ENCODE results near the gene ATXN2. TPM values are rescaled to one million over a fixed set of nuclear protein-coding genes. Genes with fewer than 3 reads are reported as not detected.

ATXN2 gene
- total RNA-seq, 1 donor = 45.7 TPM

DNA sequence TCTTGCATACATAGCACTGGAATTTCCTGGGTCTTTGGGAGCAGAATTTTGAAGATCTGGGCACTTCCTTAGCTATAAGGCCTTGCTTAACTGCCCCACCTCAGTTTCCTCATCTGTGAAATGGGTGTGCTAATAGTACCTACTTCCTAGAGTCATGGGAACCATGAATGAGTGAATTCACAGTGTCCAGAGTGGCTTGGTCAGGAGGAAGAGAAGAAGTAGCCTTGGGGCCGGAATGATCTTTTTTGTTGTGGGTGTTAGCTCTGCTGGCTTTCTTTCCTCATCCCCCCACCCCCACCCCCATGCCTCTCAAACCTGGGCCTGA lies 191.0 kb downstream of the ATXN2 start:
- DNase-seq (ENCODE audit: low read depth) = no peak
- TF ChIP-seq, protein P1, sequence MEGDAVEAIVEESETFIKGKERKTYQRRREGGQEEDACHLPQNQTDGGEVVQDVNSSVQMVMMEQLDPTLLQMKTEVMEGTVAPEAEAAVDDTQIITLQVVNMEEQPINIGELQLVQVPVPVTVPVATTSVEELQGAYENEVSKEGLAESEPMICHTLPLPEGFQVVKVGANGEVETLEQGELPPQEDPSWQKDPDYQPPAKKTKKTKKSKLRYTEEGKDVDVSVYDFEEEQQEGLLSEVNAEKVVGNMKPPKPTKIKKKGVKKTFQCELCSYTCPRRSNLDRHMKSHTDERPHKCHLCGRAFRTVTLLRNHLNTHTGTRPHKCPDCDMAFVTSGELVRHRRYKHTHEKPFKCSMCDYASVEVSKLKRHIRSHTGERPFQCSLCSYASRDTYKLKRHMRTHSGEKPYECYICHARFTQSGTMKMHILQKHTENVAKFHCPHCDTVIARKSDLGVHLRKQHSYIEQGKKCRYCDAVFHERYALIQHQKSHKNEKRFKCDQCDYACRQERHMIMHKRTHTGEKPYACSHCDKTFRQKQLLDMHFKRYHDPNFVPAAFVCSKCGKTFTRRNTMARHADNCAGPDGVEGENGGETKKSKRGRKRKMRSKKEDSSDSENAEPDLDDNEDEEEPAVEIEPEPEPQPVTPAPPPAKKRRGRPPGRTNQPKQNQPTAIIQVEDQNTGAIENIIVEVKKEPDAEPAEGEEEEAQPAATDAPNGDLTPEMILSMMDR (IDR thresholded peaks at IDR 0.05; ENCODE audit: insufficient read depth, low read length) = no peak
- peak overlapping the region; percentile 91 for H3K4me3 ChIP-seq (ENCODE audit: low read depth, low read length)

DNA sequence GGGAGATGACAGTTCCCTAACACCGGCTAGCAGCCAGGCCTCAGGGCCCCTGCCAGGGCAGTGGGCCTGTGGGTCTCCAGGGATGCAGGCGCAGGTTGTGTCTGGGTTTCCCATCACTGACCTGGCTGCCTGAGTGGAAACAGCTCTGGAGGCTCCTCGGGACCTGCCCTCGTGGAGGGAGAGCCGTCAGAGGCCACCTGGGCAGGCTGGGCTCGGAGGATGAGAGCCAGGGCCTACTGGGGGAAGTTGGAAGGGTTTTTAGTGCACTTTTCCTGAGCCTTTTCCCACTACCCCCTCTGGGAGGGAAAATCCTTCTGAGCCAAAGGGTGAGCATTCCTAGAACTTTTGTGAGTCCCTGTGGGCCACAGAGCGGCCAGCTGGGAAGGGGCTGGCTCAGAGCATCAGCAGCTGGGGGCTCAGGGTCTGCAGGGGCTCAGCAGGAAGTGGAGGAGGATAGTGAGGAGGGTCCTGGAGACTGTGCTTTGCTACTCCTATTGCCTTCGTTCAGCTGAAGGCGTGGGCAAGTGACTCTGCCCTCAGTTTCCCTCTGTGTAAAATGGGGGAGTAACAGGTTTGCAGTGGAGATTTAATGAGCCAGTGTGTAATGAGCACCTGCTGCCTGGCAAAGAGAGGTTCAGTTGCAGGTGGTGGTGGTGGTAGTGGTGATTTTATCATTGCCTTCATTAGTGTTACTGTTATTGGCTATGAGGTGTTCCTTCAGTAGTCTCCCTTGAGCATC lies 191.6 kb downstream of the ATXN2 start:
- TF ChIP-seq, protein P1 (IDR thresholded peaks at IDR 0.05; ENCODE audit: insufficient read depth, low read length) = no peak
- H3K4me3 ChIP-seq (ENCODE audit: low read depth, low read length) = peak overlapping the region; percentile 91
- no peak for DNase-seq (ENCODE audit: low read depth)

DNA sequence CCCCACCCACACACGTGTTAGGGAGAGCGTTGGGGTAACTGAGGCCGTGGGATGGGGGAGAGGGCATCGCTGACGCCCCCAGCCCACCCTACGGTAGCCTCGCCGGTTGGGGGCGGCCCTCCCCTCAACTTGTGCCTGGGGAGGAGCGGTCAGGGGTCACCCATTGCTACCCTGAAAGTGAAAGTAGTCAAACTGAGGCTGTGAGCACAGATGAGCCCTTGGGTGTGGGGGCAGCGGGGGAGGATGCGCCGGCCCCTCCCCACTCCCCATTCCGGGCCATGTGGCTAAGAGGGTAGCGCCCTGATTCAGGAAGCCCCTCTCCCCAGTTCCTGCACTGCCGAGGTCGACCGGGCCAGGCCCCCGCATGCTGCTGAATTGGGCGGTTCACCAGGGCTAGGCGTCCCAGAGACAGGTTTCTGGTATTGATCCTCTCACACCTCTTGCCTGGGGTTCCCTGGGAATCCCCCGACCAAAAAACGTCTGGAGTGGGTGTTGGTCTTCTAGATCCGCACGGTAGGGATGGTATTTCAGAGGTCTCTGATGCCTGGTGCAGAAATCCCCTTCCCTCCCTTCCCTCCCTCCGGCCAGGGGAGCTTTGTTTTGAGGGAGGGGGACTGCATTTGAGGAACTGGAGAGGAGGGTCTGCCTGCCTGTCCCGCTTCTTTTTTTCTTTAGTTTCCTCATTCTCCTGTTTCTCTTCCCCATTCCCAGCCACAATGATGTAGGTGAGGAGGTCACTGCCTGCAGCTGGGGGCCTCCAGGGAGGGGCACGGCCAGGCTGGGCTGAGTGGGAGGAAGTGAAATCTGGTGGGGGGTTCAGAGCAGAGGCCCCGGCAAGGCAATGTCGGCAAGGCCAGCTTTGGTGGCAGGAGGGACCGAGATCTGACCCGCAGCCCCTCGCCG lies 192.4 kb downstream of the ATXN2 start:
- no peak for DNase-seq (ENCODE audit: low read depth)
- H3K4me3 ChIP-seq (ENCODE audit: low read depth, low read length) = peak overlapping the region; percentile 91
- TF ChIP-seq, protein P1 (IDR thresholded peaks at IDR 0.05; ENCODE audit: insufficient read depth, low read length) = no peak

DNA sequence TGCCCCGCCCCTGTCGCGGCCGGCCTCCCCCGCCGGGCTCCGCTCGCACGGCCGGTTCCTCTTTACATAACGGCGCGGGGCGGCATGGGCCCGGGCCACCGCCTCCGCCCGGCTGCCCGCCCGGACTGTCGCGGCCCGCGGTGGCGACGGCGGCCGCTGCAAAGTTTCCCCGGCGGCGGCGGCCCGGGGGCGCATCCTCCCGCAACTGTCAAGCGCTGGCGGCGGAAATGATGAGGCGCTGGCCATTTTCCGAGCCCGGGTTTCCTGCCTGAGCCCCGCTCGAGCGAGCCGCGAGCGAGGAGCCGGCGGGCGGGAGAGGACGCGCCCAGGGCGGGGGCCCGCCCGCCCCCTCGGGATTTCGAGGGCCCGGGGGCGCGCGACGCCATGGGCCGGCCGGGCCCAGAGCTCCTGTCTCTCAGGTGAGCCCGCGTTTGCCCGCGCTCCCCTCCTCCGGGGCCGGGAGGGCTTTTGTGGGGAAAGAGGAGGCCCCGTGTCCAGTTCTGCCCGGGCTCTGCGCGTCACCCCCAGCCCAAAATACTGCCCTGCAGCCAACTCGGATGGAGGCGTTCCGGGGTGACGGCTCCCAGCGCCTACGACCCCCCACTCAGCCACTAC lies 193.1 kb downstream of the ATXN2 start, which contains the start of gene SH2B3:
Gene SH2B3 (plus strand): TSS at position 65 of the 615 bp plus-strand sequence. CDS start 12,223 bp downstream, outside the sequence.
- H3K4me3 ChIP-seq (ENCODE audit: low read depth, low read length) = peak within 1 kb of the TSS; percentile 91
- DNase-seq (ENCODE audit: low read depth) = peak; percentile 51
- TF ChIP-seq, protein P1 (IDR thresholded peaks at IDR 0.05; ENCODE audit: insufficient read depth, low read length) = no peak

DNA sequence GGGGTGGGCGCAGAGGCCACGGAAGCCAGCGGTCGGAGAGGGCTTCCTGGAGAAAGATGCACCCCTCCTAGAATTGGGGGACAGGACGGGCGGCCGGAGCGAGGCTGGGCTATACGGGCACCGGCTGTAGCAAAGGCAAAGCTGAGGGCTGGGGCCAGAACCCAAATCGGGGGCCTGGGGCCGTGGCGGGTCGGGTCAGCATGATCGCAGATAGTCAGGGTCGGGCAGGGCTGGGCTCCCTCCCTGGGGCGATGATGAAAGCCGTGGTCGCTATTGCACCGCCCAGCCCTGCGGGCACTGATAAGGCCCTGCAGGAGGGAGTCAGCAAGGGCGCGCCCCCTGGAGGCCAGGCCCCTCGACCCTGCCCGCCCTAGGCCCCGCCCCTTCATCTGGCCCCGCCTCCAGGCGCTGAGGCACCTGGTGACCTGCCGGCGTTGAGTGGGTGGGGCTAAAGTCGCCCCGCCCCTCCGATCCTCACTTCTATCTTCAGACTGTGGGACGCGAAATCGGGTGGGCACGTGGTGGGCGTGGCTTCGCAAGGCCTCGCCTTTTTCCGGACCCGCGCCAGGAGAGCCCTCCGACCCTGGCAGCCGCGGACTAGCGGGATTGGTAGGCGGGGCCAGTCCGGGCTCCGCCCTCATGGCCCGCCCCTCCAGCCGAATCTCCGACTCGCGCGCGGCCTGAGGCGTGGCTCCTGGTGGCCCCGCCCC lies 193.8 kb downstream of the ATXN2 start:
- peak overlapping the region; percentile 66 for H3K4me3 ChIP-seq (ENCODE audit: low read depth, low read length)
- TF ChIP-seq, protein P1 (IDR thresholded peaks at IDR 0.05; ENCODE audit: insufficient read depth, low read length) = peak; percentile 37
- peak; percentile 85 for DNase-seq (ENCODE audit: low read depth)

Measured in fibroblast of the aortic adventitia (primary cell).